Lower lobe of right lung (tissue), 2 donors: ENCODE data around the gene UIMC1. TPM values are rescaled to one million over a fixed set of nuclear protein-coding genes. Genes with fewer than 3 reads are reported as not detected.

Experiments
- ATAC-seq, 2 donors: fragments of 200-7000 bp; cut with Tn5 transposase; one replicate each; pipeline ENCODE4 v1.9.1; 2020 to 2022; ENCODE audit warnings: mild to moderate bottlenecking in 2 of 2, moderate library complexity in 2 of 2
- DNase-seq: peaks from one replicate; pipeline ENCODE4 v3.0.0-alpha.2; 2020
- H3K27ac ChIP-seq: fragments of 200-600 bp; one replicate; pipeline ENCODE4 v1.8.0; 2022
- H3K27me3 ChIP-seq: fragments of 200-600 bp; one replicate; pipeline ENCODE4 v1.8.0; 2022; ENCODE audit warnings: low read depth
- H3K36me3 ChIP-seq: fragments of 200-600 bp; one replicate; pipeline ENCODE4 v1.8.0; 2022; ENCODE audit warnings: mild to moderate bottlenecking
- H3K4me1 ChIP-seq: fragments of 200-600 bp; one replicate; pipeline ENCODE4 v1.8.0; 2022
- H3K4me3 ChIP-seq: fragments of 200-600 bp; one replicate; pipeline ENCODE4 v1.8.0; 2022; ENCODE audit warnings: mild to moderate bottlenecking
- H3K9me3 ChIP-seq: fragments of 200-600 bp; one replicate; pipeline ENCODE4 v1.8.0; 2022
- intact Hi-C: fragments of 100-400 bp; cut with DNase I; formaldehyde crosslinking; loops from one replicate; pipeline ENCODE4 v1.11.0; 2022
- total RNA-seq: library from RNA; stranded (reverse); fragmentation: NEBNext Ultra II Directional; extraction: Animal tissue kit (Norgen Biotek cat#: 25700); gene quantifications from one replicate; pipeline ENCODE4 v1.2.1, GENCODE V29; 2021
- TF ChIP-seq, protein P1 (sequence below): fragments of 200-600 bp; IDR thresholded peaks from one replicate; pipeline ENCODE4 v1.8.0; 2022; ENCODE audit warnings: antibody characterized with exemption, mild to moderate bottlenecking
- donor health status: DM: no; HTN: yes; CAD: no; lungs with severe emphysema.

The UIMC1 gene
- total RNA-seq, 1 donor from 2014 or later = 39.1 TPM

DNA sequence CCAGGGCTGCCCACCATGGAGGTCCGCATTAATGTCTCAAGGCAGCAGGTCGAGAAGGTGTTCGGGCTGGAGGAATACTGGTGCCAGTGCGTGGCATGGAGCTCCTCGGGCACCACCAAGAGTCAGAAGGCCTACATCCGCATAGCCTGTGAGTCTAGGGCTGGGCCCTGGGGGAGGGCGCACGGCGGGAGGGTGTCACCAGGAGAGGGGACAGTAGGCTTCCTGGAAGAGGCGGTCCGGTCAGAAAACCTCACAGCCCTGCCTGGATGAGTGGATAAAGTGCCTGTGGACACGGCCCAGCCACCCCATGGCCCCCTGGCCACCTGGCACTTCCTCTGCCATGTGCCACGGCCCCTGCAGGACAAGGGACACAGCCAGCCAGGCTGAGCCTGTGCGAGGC is 138.5 kb downstream of the UIMC1 start:
- DNase-seq = no peak
- TF ChIP-seq, protein P1, sequence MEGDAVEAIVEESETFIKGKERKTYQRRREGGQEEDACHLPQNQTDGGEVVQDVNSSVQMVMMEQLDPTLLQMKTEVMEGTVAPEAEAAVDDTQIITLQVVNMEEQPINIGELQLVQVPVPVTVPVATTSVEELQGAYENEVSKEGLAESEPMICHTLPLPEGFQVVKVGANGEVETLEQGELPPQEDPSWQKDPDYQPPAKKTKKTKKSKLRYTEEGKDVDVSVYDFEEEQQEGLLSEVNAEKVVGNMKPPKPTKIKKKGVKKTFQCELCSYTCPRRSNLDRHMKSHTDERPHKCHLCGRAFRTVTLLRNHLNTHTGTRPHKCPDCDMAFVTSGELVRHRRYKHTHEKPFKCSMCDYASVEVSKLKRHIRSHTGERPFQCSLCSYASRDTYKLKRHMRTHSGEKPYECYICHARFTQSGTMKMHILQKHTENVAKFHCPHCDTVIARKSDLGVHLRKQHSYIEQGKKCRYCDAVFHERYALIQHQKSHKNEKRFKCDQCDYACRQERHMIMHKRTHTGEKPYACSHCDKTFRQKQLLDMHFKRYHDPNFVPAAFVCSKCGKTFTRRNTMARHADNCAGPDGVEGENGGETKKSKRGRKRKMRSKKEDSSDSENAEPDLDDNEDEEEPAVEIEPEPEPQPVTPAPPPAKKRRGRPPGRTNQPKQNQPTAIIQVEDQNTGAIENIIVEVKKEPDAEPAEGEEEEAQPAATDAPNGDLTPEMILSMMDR = no peak
- no peak overlapping the region for H3K27ac ChIP-seq
- no peak overlapping the region for H3K4me3 ChIP-seq
- H3K4me1 ChIP-seq = no peaks in the 10 kb centered on the region
- no peaks in the 10 kb centered on the region for H3K9me3 ChIP-seq
- no peaks in the 10 kb centered on the region for H3K36me3 ChIP-seq
- intact Hi-C loops = no loop called here
- no peak for ATAC-seq
- peaks cover 52% of the 10 kb centered on the region for H3K27me3 ChIP-seq

DNA sequence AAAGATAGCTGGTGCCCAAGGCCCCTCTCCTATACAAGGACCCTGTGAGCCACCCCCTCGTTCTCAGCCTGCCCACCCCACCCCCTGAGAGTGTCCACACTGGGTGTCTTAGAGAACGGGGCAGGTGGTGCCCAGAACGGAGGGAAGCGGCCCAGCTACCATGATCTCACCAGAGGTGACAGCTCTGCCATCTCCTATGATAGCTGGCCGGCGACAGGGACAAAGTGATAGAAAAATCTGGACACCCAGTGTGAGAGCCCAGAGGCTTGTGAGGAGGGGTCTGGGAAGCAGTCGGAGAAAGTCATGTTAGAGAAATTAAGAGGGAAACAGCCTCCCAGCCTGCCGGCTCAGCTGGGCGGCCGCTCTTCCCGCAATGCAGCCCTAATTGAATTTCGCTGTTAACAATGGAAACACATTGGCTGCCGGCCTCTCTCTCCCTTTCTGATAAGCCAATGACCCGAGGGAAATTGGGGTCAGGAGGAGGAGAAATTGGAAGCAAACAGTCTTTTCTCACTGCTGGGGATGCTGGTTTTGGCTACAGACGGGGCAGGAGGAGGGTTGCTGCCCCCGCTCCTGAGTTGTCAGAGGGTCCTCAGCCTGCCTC is 139.8 kb downstream of the UIMC1 start:
- no peaks in the 10 kb centered on the region for H3K4me1 ChIP-seq
- no peak overlapping the region for H3K4me3 ChIP-seq
- peaks cover 66% of the 10 kb centered on the region for H3K27me3 ChIP-seq
- no peaks in the 10 kb centered on the region for H3K9me3 ChIP-seq
- no peak for DNase-seq
- intact Hi-C loops = no loop called here
- no peak overlapping the region for H3K27ac ChIP-seq
- H3K36me3 ChIP-seq = no peaks in the 10 kb centered on the region
- ATAC-seq = no peak
- TF ChIP-seq, protein P1 = no peak

DNA sequence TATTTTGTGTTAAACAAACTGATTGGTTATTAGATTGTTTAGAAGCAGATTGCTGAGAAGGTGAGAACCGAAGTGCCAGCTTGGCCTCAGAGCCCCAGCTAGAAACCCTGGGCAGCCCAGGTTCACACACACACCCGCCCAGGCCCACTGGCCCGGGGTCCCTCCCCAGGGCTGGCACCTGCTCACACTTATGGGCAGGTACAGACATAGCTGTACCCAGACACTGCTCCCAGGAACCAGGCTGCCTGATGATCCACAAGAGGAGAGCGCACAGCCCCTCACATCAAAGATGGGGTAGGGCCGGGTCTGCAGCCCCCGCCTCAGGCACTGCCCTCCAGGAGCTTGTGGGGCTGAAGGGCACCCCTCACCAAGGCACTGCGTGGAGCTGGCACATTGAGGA is 140.6 kb downstream of the UIMC1 start:
- Histone ChIP-seq H3K9me3 (no peaks in the 10 kb centered on the region), H3K27me3 (peaks cover 74% of the 10 kb centered on the region), H3K36me3 (no peaks in the 10 kb centered on the region), H3K4me3 (no peak overlapping the region), H3K4me1 (no peaks in the 10 kb centered on the region), H3K27ac (no peak overlapping the region)
- intact Hi-C loops = no loop called here
- ATAC-seq = no peak
- TF ChIP-seq, protein P1 = no peak
- no peak for DNase-seq

DNA sequence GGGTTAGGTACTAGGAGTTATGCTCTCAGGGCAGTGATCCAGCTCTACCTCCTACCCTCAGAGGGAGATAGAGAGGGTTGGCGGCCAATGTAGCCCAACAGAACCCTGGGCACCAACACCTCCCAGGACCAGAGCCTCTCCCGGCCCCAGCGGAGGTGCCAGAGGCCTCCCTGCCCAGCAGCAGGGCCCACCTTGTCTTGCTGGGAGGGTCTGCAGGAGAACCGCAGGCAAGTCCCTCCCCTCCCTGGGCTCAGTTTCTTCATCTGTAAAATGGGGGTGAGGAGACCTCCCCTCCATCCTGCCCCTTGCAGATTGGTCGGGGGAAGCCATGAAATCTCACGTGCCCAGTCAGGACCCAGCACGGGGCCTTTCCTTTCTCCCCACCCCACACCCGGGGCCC is 141.8 kb downstream of the UIMC1 start:
- intact Hi-C loops = no loop called here
- TF ChIP-seq, protein P1 = no peak
- Histone ChIP-seq H3K4me1 (no peaks in the 10 kb centered on the region), H3K27ac (no peak overlapping the region), H3K27me3 (peaks cover 81% of the 10 kb centered on the region), H3K4me3 (no peak overlapping the region), H3K9me3 (no peaks in the 10 kb centered on the region), H3K36me3 (no peaks in the 10 kb centered on the region)
- ATAC-seq (no peak), DNase-seq (no peak)

DNA sequence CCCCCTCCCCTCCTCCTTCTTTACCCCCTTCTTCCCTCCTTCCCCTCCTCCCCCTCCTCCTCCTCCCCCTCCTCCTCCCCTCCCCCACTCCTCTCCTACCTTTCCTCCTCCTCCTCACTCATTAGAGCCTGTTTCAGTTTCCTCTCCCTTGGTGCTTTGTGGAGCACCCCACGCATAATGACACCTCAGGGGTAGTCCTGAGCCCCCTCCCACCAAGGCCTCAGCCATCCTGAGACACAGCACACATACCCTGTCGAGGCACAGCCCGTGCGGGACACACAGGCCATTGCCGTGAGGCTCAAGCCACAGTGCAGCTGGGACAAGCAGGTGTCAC is 142.8 kb downstream of the UIMC1 start:
- Histone ChIP-seq H3K4me1 (no peaks in the 10 kb centered on the region), H3K9me3 (no peaks in the 10 kb centered on the region), H3K27me3 (peaks cover 79% of the 10 kb centered on the region), H3K36me3 (no peaks in the 10 kb centered on the region), H3K27ac (no peak overlapping the region), H3K4me3 (no peak overlapping the region)
- no peak for DNase-seq
- intact Hi-C loops = no loop called here
- ATAC-seq = no peak
- TF ChIP-seq, protein P1 = no peak
